Naive thymus-derived CD4-positive, alpha-beta T cell (primary cell): ENCODE measurements around the gene NRBF2. TPM values are rescaled to one million over a fixed set of nuclear protein-coding genes. Genes with fewer than 3 reads are reported as not detected.
A peak's percentile ranks its signal among the peaks of the same experiment; 100 is the strongest.

ENCODE experiments used
- ATAC-seq: fragments of 150-1000 bp; cut with Tn5 transposase; 2 replicates; pipeline ENCODE4 v1.10.0; 2021; ENCODE audit warnings: mild to moderate bottlenecking, moderate library complexity
- CTCF ChIA-PET: fragments of 350-600 bp; sonication (Branson Sonifier 250); formaldehyde crosslinking; loops from one replicate; lab custom pipeline; 2021; ENCODE audit warnings: antibody characterized with exemption; lab: Charles Lee
- POLR2A ChIA-PET: fragments of 350-600 bp; sonication (Branson Sonifier 250); formaldehyde crosslinking; loops from one replicate; lab custom pipeline; 2021; ENCODE audit warnings: antibody characterized with exemption, inconsistent platforms; lab: Charles Lee
- DNase-seq, 9 donors: peaks; one replicate each; pipeline versions ENCODE4 v3.0.0 to v3.0.0-alpha.2; 2020 to 2022; ENCODE audit warnings: mixed read lengths in 1 of 9
- H3K27ac ChIP-seq: one replicate; pipeline ENCODE4 v1.7.0; 2013; ENCODE audit warnings: mild to moderate bottlenecking, low read depth, low read length, moderate library complexity
- H3K27me3 ChIP-seq, 2 donors: one replicate each; pipeline ENCODE4 v1.7.0; 2013; ENCODE audit warnings: low read length in 2 of 2, mild to moderate bottlenecking in 2 of 2, moderate library complexity in 2 of 2; ENCODE audit not compliant: control insufficient read depth in 2 of 2, insufficient read depth in 2 of 2
- H3K36me3 ChIP-seq, 3 experiments: 1 replicate in 2 of 3; 2 replicates in 1 of 3; pipeline ENCODE4 v1.7.0; 2013; ENCODE audit warnings: low read length in 3 of 3, mild to moderate bottlenecking in 3 of 3, moderate library complexity in 1 of 3; ENCODE audit not compliant: insufficient read depth in 3 of 3, control insufficient read depth in 2 of 3
- H3K4me1 ChIP-seq, 2 donors: one replicate each; pipeline ENCODE4 v1.7.0; 2013; ENCODE audit warnings: low read length in 2 of 2, mild to moderate bottlenecking in 2 of 2, moderate library complexity in 1 of 2; ENCODE audit not compliant: control insufficient read depth in 2 of 2, insufficient read depth in 2 of 2
- H3K4me3 ChIP-seq: 2 replicates; pipeline ENCODE4 v1.7.0; 2013; ENCODE audit warnings: mild to moderate bottlenecking, low read length
- H3K9me3 ChIP-seq, 3 experiments: 1 replicate in 2 of 3; 2 replicates in 1 of 3; pipeline ENCODE4 v1.7.0; 2013; ENCODE audit warnings: low read length in 3 of 3; ENCODE audit not compliant: control insufficient read depth in 2 of 3
- H3K27ac Mint-ChIP-seq, 9 donors: one replicate each; pipeline ENCODE4 v1.8.0; 2020 to 2022; ENCODE audit warnings: mixed read lengths in 9 of 9, mild to moderate bottlenecking in 8 of 9, moderate library complexity in 5 of 9, inconsistent platforms in 2 of 9
- H3K27me3 Mint-ChIP-seq, 5 donors: one replicate each; pipeline ENCODE4 v1.8.0; 2021 to 2022; ENCODE audit warnings: mixed read lengths in 5 of 5, mild to moderate bottlenecking in 1 of 5
- H3K36me3 Mint-ChIP-seq, 5 donors: one replicate each; pipeline ENCODE4 v1.8.0; 2020 to 2022; ENCODE audit warnings: mixed read lengths in 5 of 5, mild to moderate bottlenecking in 3 of 5, inconsistent platforms in 1 of 5
- H3K4me1 Mint-ChIP-seq, 7 donors: one replicate each; pipeline ENCODE4 v1.8.0; 2020 to 2022; ENCODE audit warnings: mixed read lengths in 7 of 7, mild to moderate bottlenecking in 3 of 7, inconsistent platforms in 1 of 7
- H3K4me3 Mint-ChIP-seq, 10 donors: one replicate each; pipeline ENCODE4 v1.8.0; 2020 to 2022; ENCODE audit warnings: mild to moderate bottlenecking in 10 of 10, mixed read lengths in 10 of 10, moderate library complexity in 6 of 10, inconsistent platforms in 2 of 10
- H3K9me3 Mint-ChIP-seq, 11 donors: one replicate each; pipeline ENCODE4 v1.8.0; 2020 to 2022; ENCODE audit warnings: mixed read lengths in 11 of 11, mild to moderate bottlenecking in 4 of 11, inconsistent platforms in 1 of 11, moderate library complexity in 1 of 11
- intact Hi-C, 2 donors: fragments of 100-400 bp; cut with micrococcal nuclease; formaldehyde crosslinking; loops; one replicate each; pipeline ENCODE4 v1.15.1; 2023
- polyA plus RNA-seq, 2 donors: library from polyadenylated mRNA; unstranded; fragments of 300-500 nt; fragmentation: Illumina TruSeq; gene quantifications; one replicate each; pipeline ENCODE4 v1.2.3, GENCODE V29; 2021
- total RNA-seq, 6 experiments: library from RNA in 5 of 6; stranded (reverse) in 5 of 6; gene quantifications; 1 replicate in 5 of 6; 2 replicates in 1 of 6; pipeline ENCODE4 v1.2.3 and lab custom pipeline; 2021 to 2026

NRBF2 gene
- total and polyA plus RNA-seq, 7 experiments from 2014 or later: 14.5 to 27.0 (median 19.2) TPM

DNA sequence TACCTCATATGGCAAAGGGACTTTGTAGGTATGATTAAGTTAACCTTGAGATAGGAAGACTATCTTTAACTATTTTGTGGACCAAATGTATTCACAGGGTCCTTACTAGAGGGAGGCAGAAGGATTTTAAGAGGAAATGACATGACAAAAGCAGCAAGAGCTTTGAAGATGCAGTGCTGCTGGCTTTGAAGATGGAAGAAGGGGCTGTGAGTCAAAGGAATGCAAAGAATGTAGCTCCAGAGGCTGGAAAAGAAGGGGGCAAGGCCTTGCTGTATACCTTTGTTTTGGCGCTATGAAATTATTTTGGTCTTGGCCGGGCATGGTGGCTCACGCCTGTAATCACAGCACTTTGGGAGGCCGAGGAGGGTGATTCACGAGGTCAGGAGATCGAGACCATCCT, 3.2 kb upstream of the NRBF2 start:
- ATAC-seq: no peak
- Histone ChIP-seq H3K36me3 (peaks cover 0 to 4% (median 0%) of the 10 kb centered on the region in 3 experiments), H3K27ac (no peak overlapping the region), H3K9me3 (no peaks in the 10 kb centered on the region), H3K4me1 (peaks cover 14 to 16% of the 10 kb centered on the region in 2 donors), H3K4me3 (no peak overlapping the region), H3K27me3 (no peaks in the 10 kb centered on the region)
- intact Hi-C loops: loop anchor here (5.0 to 10.0 kb wide), 2 partner anchors 278 to 395 kb away; no protein-coding TSS in a partner anchor
- DNase-seq: no peak
- H3K4me3 Mint-ChIP-seq: no peak overlapping the region
- H3K27me3 Mint-ChIP-seq: peaks cover 0 to 5% (median 3%) of the 10 kb centered on the region in 5 donors
- peaks cover 0 to 10% (median 0%) of the 10 kb centered on the region in 5 donors for H3K36me3 Mint-ChIP-seq
- peaks cover 2 to 20% (median 11%) of the 10 kb centered on the region in 7 donors for H3K4me1 Mint-ChIP-seq
- peaks cover 0 to 19% (median 10%) of the 10 kb centered on the region in 11 donors for H3K9me3 Mint-ChIP-seq
- CTCF ChIA-PET: interaction anchor here (0.6 to 1.2 kb wide), 3 partner anchors 28 to 650 kb away, joined by 3 to 4 read pairs (median 3); no protein-coding TSS in a partner anchor
- POLR2A ChIA-PET: no interaction called here
- no peak overlapping the region for H3K27ac Mint-ChIP-seq

DNA sequence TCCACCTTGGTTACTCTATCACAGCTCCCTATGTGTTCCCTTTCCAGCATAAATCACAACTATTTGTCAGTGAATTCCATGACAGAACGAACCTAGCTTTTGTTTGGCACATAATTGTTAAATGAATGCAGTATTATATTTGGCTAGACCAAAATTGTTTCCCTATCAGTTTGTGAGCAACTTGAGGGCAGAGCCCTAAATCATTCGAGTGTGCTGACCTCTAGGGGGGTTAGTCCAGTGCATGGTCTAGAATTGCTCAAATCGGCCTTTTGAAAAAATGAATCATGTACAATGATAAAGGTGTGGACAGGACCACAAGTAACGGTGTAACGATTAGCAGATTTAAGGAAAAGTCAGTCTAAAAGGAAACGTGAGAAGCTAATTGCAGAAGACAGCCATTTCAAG, 475 bp upstream of the NRBF2 start:
- peak overlapping the region; percentile 75 to 94 (median 92) for H3K4me3 Mint-ChIP-seq
- H3K27ac ChIP-seq: peak overlapping the region; percentile 98
- H3K27me3 ChIP-seq: no peaks in the 10 kb centered on the region
- intact Hi-C loops: loop anchor here (1.0 to 10.0 kb wide), 16 partner anchors 14 to 1266 kb away; partner anchors contain the start of genes ADO (in 2 of the 2), EGR2 (in 2 of the 2), ARID5B (in 1 of the 2) and JMJD1C (in 1 of the 2)
- peaks cover 0 to 19% (median 10%) of the 10 kb centered on the region in 11 donors for H3K9me3 Mint-ChIP-seq
- CTCF ChIA-PET: no interaction called here
- DNase-seq (no peak), ATAC-seq (no peak)
- peaks cover 9 to 43% (median 29%) of the 10 kb centered on the region in 7 donors for H3K4me1 Mint-ChIP-seq
- peaks cover 0 to 4% (median 0%) of the 10 kb centered on the region in 3 experiments for H3K36me3 ChIP-seq
- no peaks in the 10 kb centered on the region for H3K27me3 Mint-ChIP-seq
- H3K9me3 ChIP-seq: no peaks in the 10 kb centered on the region
- peaks cover 0 to 5% (median 3%) of the 10 kb centered on the region in 5 donors for H3K36me3 Mint-ChIP-seq
- peak overlapping the region; percentile 81 for H3K4me3 ChIP-seq
- POLR2A ChIA-PET: interaction anchor here (0.6 to 2.0 kb wide), 20 partner anchors 9 to 603 kb away, joined by 3 to 15 read pairs (median 4); partner anchors contain the start of gene EGR2
- peak overlapping the region; percentile 89 to 98 (median 96) for H3K27ac Mint-ChIP-seq
- peaks cover 17 to 30% of the 10 kb centered on the region in 2 donors for H3K4me1 ChIP-seq

DNA sequence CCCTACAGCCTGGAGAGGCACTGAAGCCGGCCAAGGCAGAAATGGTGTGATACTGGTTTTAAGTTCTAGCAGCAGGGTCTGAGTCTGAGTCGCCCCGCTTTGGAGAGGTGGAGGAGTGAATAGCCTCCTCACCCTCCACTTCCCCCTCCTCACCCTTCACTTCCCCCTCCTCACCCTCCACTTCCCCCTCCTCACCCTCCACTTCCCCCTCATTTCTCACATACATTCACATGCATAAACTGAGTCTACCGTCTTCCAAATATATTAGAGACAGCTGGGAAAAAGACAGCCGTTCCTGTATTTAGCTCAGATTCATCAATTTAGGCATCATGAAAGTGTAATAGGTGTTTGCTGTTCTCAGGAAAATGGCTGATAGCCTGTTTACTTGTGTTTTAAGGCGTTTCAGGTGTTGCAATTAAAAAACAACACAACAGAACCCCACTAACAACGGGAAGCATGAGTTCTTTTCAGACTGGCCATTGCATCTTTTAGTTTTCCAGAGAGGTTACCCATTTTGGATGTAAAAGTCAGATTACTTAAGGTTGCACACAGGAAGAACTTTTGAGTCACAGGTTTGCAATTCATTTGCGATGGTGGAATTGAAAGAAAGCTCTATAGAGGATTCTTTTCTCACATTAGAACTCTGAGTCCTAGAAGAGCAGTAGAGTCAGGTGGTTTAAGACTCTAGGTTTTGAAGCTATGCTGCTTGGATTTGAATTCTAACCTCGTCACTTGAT, 861 bp downstream of the NRBF2 start:
- peak overlapping the region; percentile 98 for H3K27ac ChIP-seq
- Mint-ChIP-seq H3K36me3 (peaks cover 0 to 9% (median 3%) of the 10 kb centered on the region in 5 donors), H3K27me3 (no peaks in the 10 kb centered on the region), H3K4me3 (peak overlapping the region; percentile 75 to 94 (median 92)), H3K4me1 (peaks cover 14 to 55% (median 32%) of the 10 kb centered on the region in 7 donors), H3K27ac (peak overlapping the region; percentile 89 to 98 (median 96)), H3K9me3 (peaks cover 0 to 19% (median 10%) of the 10 kb centered on the region in 11 donors)
- no peaks in the 10 kb centered on the region for H3K9me3 ChIP-seq
- H3K27me3 ChIP-seq: no peaks in the 10 kb centered on the region
- ChIA-PET POLR2A (interaction anchor here (0.8 to 2.0 kb wide), 17 partner anchors 7 to 604 kb away, joined by 3 to 15 read pairs (median 4); partner anchors contain the start of genes EGR2 and REEP3), CTCF (interaction anchor here (0.6 to 0.8 kb wide), 2 partner anchors 13 to 64 kb away, joined by 3 read pairs; no protein-coding TSS in a partner anchor)
- peaks cover 17 to 30% of the 10 kb centered on the region in 2 donors for H3K4me1 ChIP-seq
- H3K4me3 ChIP-seq: peak overlapping the region; percentile 81
- ATAC-seq (no peak), DNase-seq (peak in 1 of 9 donors; percentile 5)
- intact Hi-C loops: loop anchor here (1.0 to 10.0 kb wide), 16 partner anchors 13 to 1267 kb away; partner anchors contain the start of genes ADO (in 2 of the 2), EGR2 (in 2 of the 2), ARID5B (in 1 of the 2) and JMJD1C (in 1 of the 2)
- peaks cover 0 to 7% (median 0%) of the 10 kb centered on the region in 3 experiments for H3K36me3 ChIP-seq

DNA sequence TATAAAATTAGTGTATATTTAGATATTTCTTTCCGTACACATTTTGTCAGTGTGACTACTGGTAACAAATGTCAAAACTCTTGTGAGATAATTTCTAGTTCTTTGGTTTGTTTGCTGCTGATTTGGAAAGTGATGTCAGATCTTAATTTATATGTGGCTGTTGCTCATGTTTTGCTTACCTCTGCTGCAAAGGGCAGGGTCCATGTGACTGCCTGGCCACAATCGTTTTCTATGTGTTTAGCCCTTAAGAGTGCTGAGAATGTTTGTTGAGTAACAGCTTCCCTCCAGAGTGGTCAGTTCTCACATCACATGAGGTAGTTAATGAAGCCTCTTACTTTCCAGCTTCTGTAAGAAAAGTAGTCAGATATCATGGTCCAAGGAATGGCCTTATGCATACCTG, 4.2 kb downstream of the NRBF2 start:
- ATAC-seq (no peak), DNase-seq (no peak)
- ChIA-PET CTCF (interaction anchor here (1.7 to 2.4 kb wide), 2 partner anchors 9 to 20 kb away, joined by 5 to 6 read pairs; no protein-coding TSS in a partner anchor), POLR2A (interaction anchor here (0.9 to 1.7 kb wide), 2 partner anchors 11 to 500 kb away, joined by 3 to 4 read pairs; no protein-coding TSS in a partner anchor)
- H3K36me3 ChIP-seq: peaks cover 0 to 26% (median 0%) of the 10 kb centered on the region in 3 experiments
- H3K4me3 Mint-ChIP-seq: peak overlapping the region in 4 of 10 donors; percentile 12 to 41 (median 34)
- peaks cover 28 to 84% (median 58%) of the 10 kb centered on the region in 7 donors for H3K4me1 Mint-ChIP-seq
- no peaks in the 10 kb centered on the region for H3K27me3 ChIP-seq
- no peaks in the 10 kb centered on the region for H3K27me3 Mint-ChIP-seq
- intact Hi-C loops: loop anchor here in 1 of 2 donors (10.0 kb wide), 1 partner anchor 403 kb away; no protein-coding TSS in a partner anchor
- H3K4me3 ChIP-seq: no peak overlapping the region
- no peak overlapping the region for H3K27ac ChIP-seq
- peaks cover 17 to 30% of the 10 kb centered on the region in 2 donors for H3K4me1 ChIP-seq
- H3K9me3 ChIP-seq: no peaks in the 10 kb centered on the region
- peak overlapping the region in 2 of 9 donors; percentile 48 to 72 for H3K27ac Mint-ChIP-seq
- peaks cover 0 to 23% (median 5%) of the 10 kb centered on the region in 5 donors for H3K36me3 Mint-ChIP-seq
- peaks cover 0 to 7% (median 2%) of the 10 kb centered on the region in 11 donors for H3K9me3 Mint-ChIP-seq

DNA sequence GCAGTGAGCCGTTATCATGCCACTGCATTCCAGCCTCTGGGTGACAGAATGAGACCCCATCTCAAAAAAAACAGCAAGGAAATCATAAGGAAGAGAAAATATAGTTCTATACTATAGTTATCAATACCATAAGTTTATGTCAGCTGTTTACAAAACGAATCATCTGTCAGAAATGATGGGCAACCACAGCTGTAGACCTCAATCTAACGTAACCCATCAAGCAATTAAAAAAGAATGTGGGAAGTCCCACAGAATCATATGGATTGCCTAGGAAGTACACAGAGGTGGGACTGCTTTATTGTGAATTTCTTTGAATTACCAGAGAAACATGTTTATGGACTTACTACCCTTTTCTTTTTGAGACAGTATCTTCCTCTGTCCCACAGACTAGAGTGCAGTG, 6.9 kb downstream of the NRBF2 start:
- H3K36me3 Mint-ChIP-seq: peaks cover 0 to 30% (median 9%) of the 10 kb centered on the region in 5 donors
- no peak for DNase-seq
- intact Hi-C loops: loop anchor here in 1 of 2 donors (2.0 kb wide), 1 partner anchor 19 kb away; no protein-coding TSS in a partner anchor
- Histone ChIP-seq H3K27ac (no peak overlapping the region), H3K36me3 (peaks cover 0 to 22% (median 0%) of the 10 kb centered on the region in 3 experiments), H3K9me3 (no peaks in the 10 kb centered on the region), H3K4me1 (peaks cover 0 to 14% of the 10 kb centered on the region in 2 donors), H3K27me3 (no peaks in the 10 kb centered on the region), H3K4me3 (no peak overlapping the region)
- no peak for ATAC-seq
- H3K4me3 Mint-ChIP-seq: peak overlapping the region in 1 of 10 donors; percentile 8
- H3K9me3 Mint-ChIP-seq: no peaks in the 10 kb centered on the region
- H3K27ac Mint-ChIP-seq: no peak overlapping the region
- no peaks in the 10 kb centered on the region for H3K27me3 Mint-ChIP-seq
- ChIA-PET POLR2A (no interaction called here), CTCF (interaction anchor here (0.8 to 1.4 kb wide), 2 partner anchors 18 to 26 kb away, joined by 3 read pairs; no protein-coding TSS in a partner anchor)
- H3K4me1 Mint-ChIP-seq: peaks cover 32 to 91% (median 66%) of the 10 kb centered on the region in 7 donors

DNA sequence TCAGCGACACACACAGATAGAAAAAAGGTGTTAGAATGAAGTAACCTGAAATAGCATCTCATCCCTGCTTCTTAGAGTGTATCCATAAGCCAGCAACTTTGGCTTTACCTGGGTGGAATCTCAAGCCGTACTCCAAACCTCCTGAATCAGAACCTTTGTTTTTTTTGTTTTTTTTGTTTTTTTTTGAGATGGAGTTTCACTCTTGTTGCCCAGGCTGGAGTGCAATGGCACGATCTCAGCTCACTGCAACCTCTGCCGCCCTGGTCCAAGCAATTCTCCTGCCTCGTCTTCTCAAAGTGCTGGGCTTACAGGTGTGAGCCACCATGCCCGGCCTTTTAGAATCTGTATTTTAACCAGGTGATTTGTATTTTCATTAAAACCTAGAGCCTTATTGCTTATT, 9.0 kb downstream of the NRBF2 start:
- no peak for DNase-seq
- H3K4me1 Mint-ChIP-seq: peaks cover 32 to 87% (median 75%) of the 10 kb centered on the region in 7 donors
- H3K4me3 ChIP-seq: no peak overlapping the region
- H3K27me3 ChIP-seq: no peaks in the 10 kb centered on the region
- H3K9me3 Mint-ChIP-seq: no peaks in the 10 kb centered on the region
- H3K4me1 ChIP-seq: no peaks in the 10 kb centered on the region
- CTCF ChIA-PET: interaction anchor here (0.7 to 1.1 kb wide), 4 partner anchors 16 to 704 kb away, joined by 3 to 4 read pairs (median 4); no protein-coding TSS in a partner anchor
- H3K27ac ChIP-seq: no peak overlapping the region
- peaks cover 0 to 39% (median 12%) of the 10 kb centered on the region in 5 donors for H3K36me3 Mint-ChIP-seq
- intact Hi-C loops: no loop called here
- no peaks in the 10 kb centered on the region for H3K9me3 ChIP-seq
- ATAC-seq: no peak
- POLR2A ChIA-PET: interaction anchor here (0.6 to 0.7 kb wide), 2 partner anchors 9 to 23 kb away, joined by 3 to 4 read pairs; partner anchors contain the start of gene NRBF2
- peak overlapping the region in 2 of 10 donors; percentile 23 to 31 for H3K4me3 Mint-ChIP-seq
- peak overlapping the region in 1 of 9 donors; percentile 27 for H3K27ac Mint-ChIP-seq
- peaks cover 0 to 26% (median 0%) of the 10 kb centered on the region in 3 experiments for H3K36me3 ChIP-seq
- H3K27me3 Mint-ChIP-seq: no peaks in the 10 kb centered on the region
